HS-5 (cell line): ENCODE data around the gene APBA3.
"Not testable (repeated sequence)": the region's sequence is repeated elsewhere in the genome, so short reads cannot be mapped to it uniquely, and the experiment has no call there.

Experiments
- DNase-seq: peaks from one replicate; pipeline ENCODE4 v3.0.0-alpha.2; 2012; ENCODE audit warnings: low read depth

APBA3 gene

DNA sequence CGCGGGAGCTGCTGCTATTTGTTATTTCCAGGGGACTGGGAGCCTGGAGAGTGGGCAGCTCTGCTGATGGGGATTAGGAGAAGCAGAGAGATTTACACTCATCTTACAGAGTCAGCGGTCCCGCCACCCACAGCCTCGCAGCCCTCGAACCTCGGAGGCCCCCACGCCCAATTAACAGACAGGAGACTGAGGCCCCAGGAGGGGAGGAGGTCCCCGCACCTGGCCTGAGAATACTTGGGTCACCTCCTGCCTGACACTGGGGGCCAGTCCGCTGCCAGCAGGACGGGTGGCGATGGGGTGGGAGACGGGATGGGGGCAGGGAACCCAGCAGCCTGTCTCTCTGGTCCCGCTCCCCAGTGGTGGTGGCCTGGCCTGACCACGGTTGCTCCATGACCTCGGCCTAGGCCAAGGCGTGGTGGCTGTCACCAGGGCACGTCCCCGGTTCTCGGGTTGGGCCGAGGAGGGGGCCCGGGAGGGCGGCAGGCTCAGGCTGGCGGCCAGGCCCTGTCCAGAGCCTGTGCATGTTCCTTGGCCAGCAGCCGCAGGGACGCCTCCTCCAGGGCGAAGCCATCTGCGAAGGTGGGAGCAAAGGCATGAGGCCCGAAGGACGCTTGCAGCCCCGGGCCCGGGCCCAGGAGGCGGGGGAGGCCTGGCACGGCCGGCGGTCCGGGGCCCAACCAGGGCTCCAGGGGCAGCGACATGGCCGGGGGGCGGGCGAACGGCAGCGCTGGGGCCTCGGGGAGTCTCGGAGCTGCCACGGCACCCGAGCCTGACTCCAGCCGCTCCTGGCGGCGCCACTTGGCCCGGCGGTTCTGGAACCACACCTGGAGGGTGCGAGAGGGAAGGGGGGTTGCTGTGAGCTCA is 8.9 kb upstream of the APBA3 start:
- DNase-seq = no peak

DNA sequence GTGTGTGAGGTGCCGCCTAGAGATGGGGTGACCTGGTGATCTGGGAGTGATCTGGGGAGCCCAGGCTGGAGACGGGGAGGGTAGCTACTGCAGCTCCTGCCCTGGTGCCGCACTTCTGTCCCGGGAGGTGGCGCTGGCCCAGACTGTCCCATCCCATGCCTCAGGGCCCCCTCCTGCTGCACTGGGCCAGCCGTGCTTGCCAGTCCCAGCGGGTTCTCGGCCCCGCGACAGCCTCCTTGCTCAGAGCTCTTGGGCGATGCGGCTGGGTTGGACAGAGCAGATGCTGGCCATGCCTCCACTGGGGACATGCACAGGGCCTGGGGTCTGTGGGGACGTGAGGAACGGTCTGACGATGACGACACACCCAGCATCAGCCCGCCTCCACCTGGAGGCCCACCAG is 8.0 kb upstream of the APBA3 start:
- no peak for DNase-seq

DNA sequence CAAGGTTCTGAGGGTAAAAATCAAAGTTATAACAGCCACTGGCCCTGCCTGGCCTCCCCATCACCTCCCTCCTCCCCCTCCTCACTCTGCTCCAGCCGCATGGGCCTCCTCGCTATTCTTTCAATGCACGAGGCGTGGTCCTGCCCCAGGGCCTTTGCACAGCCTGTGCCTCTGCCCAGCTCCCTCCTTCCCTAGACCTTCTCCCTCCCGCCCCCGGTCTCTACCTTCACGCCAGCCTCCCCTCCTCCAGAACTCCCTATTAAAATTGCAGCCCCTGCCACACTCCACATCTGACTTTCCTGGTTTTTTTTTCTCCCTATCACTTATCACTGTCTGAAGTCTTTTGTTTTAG is 7.2 kb upstream of the APBA3 start:
- no peak for DNase-seq

GRCh38 chr19:3768015-3768747 is 6.7 kb upstream of the APBA3 start:
- DNase-seq = no peak

GRCh38 chr19:3767050-3767449 is 5.6 kb upstream of the APBA3 start:
- no peak for DNase-seq

- no peak for DNase-seq
Observed at GRCh38 chr19:3766520-3766919, 5.0 kb upstream of the APBA3 start.

- not testable (repeated sequence) for DNase-seq
Observed at GRCh38 chr19:3765757-3766156, 4.3 kb upstream of the APBA3 start.

- DNase-seq = no peak
Observed at GRCh38 chr19:3765121-3765520, 3.6 kb upstream of the APBA3 start.

DNA sequence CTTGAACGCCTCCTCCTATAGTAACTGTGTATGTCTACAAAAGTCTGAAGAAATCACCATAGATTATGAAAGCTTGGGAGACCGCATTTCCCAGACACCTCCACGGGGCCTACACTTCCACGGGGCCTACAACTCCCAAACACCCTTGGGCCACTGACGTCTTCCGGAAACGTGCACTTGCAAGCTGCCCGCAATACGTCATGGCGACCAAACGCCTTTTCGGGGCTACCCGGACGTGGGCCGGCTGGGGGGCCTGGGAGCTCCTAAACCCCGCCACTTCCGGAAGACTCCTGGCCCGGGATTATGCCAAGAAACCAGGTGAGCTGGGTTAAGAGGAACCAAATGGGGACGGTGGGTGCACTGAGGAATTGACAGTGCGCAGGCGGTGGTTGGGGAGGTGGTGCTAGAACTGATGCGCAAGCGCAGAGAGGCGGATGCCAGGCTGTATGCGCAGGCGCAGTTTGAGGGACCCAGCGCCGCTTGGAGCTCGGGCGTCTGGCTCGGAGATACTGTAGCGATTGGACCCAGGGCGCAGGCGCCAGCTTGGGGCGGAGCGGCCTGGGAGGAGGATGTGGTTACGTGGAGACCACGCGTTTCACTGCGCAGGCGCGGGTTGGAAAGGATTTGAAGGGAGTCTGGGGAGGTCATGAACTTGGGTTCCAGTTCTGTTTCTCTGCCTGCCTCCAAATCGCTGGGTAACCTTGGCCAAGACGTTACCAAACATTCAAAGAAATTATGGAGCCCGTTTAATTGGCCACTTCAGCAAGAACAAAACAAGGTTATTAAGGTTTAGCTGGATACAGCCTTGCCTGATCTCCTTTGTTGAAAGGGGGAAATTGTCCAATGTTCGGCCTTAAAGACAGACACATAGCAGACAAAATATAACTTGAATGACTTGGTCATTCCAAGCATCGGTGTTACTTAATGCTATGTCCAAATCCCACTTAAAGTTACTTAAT is 1.3 kb upstream of the APBA3 start, which contains the start of gene MRPL54:
TSS of gene MRPL54 (plus strand) at position 182 of the 959 bp plus-strand sequence. CDS start at position 201, 19 bp downstream.
- peak; percentile 100 for DNase-seq

DNA sequence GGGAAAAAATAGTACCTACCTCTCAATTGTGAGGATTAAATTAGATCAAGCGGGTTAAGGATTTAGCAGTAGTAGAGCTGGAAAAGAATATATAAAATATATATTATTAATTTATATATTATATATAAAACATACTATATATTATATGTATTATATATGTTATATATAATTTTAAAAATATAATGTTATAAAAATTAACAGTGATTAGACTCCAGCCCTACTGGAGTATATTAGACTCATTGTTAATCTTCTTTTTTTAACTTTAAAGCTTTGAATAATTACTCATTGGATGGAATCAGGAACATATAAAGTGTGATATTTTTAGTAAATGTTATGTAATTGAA is 610 bp upstream of the APBA3 start:
- no peak for DNase-seq

DNA sequence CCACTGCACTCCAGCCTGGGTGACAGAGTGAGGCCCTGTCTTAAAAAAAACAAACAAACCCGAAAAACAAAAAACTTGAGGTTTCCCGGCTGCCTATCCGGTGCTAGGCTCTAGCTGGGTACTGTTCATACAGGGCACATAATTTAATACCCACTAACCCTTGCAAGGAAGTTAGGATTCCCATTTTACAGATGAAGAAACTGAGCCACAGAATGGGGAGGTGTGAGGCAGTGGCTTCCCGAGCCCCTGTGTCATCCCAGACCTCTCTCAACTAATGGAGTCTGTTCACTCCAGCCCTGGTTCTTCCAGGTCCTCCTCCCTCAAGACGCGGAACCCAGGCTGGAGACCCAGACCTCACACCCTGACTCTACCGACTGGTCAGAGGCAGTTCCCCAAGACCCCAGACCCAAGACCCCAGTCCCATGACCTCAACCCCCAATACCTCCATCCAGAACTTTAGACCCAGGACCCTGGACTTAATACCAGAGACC is 576 bp downstream of the APBA3 start:
- no peak for DNase-seq

DNA sequence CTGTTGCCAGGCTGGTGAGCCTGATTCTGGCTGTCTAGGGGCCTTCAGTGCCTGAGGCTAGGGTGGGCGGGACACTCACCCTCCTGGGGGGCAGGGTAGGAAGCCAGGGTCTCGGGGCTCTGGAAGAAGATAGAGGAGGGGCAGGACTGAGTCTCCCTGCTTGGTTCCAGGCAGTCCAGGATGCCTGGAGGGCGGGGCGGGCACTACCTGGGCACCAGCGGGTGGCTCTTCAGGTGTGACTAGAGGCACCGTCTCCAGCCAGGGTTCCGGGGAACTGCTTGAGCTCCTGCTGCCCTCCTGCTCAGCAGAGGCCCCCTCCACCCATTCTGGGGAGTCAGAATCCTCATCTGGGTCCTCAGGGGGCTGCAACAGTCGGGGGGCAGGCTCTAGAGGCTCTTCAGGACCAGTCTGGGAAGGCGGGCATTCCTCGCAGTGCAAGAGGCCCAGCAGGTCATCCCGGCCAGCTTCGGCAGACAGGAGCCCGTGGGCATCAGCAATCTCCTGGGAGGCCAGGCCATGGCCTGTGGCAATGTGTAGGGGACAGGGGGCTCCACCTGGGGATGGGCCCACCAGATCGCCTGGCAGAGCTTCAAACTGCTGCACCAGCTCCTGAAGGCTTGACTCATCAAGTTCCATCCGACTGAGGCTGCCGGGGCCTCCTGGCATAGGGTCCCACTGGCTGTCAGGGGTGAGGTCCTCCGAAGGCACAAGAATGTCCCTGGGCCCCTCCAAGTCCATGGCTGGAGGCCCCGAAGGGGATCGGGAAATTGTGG is 1.8 kb downstream of the APBA3 start:
- no peak for DNase-seq

DNA sequence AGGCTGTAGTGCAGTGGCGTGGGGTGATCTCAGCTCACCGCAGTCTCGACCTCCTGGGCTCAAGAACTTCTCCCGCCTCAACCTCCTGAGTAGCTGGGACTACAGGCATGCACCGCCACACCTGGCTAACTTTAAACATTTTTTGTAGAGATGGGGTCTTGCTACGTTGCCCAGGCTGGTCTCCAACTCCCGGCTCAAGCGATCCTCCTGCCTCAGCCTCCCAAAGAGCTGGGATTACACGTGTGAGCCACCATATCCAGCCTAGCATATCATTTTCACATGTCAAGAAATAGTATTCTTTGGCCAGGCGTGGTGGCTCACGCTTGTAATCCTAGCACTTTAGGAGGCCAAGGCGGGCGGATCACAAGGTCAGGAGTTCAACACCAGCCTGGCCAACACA is 3.2 kb downstream of the APBA3 start:
- not testable (repeated sequence) for DNase-seq

GRCh38 chr19:3757705-3758104 is 3.8 kb downstream of the APBA3 start:
- not testable (repeated sequence) for DNase-seq

- no peak for DNase-seq
Observed at GRCh38 chr19:3753631-3754410, 7.7 kb downstream of the APBA3 start.

DNA sequence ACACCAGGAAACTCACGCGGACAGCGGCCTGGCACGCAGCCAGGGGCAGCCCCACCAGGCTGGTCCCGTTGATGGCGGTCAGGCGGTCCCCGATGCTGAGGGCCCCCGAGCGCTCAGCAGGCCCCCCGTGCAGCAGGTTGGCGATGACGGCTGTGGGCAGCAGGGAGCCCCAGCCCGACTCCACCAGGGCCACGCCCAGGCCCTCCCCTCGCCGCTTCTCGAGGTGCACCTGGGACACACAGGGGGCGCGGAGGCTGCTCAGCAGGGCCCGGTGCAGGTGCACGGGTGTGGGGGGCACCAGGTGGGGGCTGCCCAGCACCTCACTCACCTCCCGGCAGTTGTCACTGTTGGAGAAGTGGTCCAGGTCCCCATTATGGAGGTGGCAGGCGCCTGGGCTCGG is 9.0 kb downstream of the APBA3 start:
- no peak for DNase-seq

DNA sequence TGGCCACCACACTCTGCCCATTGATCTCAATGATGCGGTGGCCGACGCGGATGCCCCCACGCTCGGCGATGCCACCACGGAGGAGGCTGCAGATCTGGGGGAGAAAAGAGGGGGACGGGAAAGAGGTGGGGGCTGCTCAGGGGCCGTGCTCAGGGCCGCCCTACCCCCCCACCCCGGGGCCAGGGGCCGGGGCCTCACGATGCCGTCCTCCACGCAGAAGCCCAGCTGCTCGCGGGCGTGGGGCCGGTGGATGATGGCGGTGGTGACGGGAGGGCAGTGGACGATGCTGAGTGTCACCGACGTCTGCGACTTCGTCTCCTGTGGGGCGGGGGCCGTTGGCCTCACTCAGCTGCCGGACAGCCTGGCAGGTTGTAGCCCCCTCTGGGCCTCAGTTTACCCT is 10.3 kb downstream of the APBA3 start:
- no peak for DNase-seq

DNA sequence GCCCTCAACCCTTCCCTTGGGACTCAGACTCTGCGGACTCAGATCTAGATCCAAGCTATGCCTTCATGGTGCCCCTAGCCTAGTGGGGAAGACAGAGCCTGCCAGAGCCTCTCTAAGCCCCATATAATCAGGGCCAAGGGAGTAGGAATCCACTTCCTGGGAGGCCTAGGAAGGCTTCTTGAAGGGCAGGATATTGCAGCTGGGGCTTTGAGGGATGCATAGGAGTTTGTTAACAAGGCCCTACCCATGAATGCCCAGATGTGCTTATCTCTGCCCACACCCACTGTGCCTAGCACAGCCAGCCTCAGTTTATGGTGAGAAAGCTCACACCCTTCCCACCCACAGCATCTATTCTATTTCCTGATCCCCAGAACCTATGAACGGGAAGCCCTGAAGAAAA is 11.3 kb downstream of the APBA3 start:
- DNase-seq = no peak

DNA sequence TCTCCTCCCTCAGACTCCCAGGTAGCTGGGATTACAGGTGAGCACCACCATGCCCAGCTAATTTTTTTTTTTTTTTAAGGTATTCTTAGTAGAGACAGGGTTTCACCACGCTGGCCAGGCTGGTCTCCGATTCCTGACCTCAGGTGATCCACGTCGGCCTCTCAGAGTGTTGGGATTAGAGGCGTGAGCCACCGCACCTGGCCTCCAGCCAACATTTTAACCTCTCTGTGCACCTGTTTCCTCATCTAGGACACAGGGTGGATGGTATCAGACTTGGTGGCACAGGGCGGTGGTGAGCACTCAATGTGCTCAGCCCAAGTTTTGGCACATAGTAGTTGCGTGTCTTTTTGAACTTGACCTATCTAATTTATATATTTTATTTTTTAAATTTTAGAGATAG is 12.5 kb downstream of the APBA3 start:
- no peak for DNase-seq

- no peak for DNase-seq
Observed at GRCh38 chr19:3746371-3747056, 15.0 kb downstream of the APBA3 start.
